Gastrocnemius medialis (tissue), 4 donors: ENCODE measurements around the gene GNG2. TPM values are rescaled to one million over a fixed set of nuclear protein-coding genes. Genes with fewer than 3 reads are reported as not detected.
A peak's percentile ranks its signal among the peaks of the same experiment; 100 is the strongest.

Experiments
- ATAC-seq, 2 donors: fragments of 150-250 bp; one replicate each; pipeline ENCODE4 v1.9.1; 2016
- DNase-seq, 2 donors: peaks; one replicate each; pipeline ENCODE4 v3.0.0-alpha.2; 2019
- H3K27ac ChIP-seq, 4 donors: fragments of 200-600 bp; sonication (generic); 1 replicate in 1 of 4; 2 replicates in 3 of 4; pipeline ENCODE4 v1.5.1; 2016 to 2018; ENCODE audit warnings: mild to moderate bottlenecking in 2 of 4, moderate library complexity in 1 of 4
- H3K27me3 ChIP-seq, 3 donors: fragments of 200-600 bp; sonication (generic) in 2 of 3; 1 replicate in 1 of 3; 2 replicates in 2 of 3; pipeline versions ENCODE4 v1.5.1 to v1.6.0; 2016 to 2019; ENCODE audit warnings: mild to moderate bottlenecking in 1 of 3, moderate library complexity in 1 of 3
- H3K36me3 ChIP-seq, 2 donors: fragments of 200-600 bp; sonication (generic) in 1 of 2; one replicate each; pipeline ENCODE4 v1.5.1; 2017 to 2018
- H3K4me1 ChIP-seq, 2 donors: fragments of 200-600 bp; sonication (generic) in 1 of 2; one replicate each; pipeline ENCODE4 v1.5.1; 2016 to 2017; ENCODE audit warnings: mild to moderate bottlenecking in 2 of 2
- H3K4me3 ChIP-seq, 4 donors: fragments of 200-600 bp; sonication (generic) in 3 of 4; 1 replicate in 1 of 4; 2 replicates in 3 of 4; pipeline ENCODE4 v1.5.1; 2016 to 2019; ENCODE audit warnings: mild to moderate bottlenecking in 2 of 4
- H3K9me3 ChIP-seq, 3 donors: fragments of 200-600 bp; sonication (generic) in 2 of 3; 1 replicate in 1 of 3; 2 replicates in 2 of 3; pipeline ENCODE4 v1.5.1; 2016 to 2019
- POLR2A ChIP-seq, 2 donors: fragments of 450-650 bp; IDR thresholded peaks; one replicate each; pipeline ENCODE4 v1.6.1; 2017; ENCODE audit warnings: antibody characterized with exemption in 2 of 2, mild to moderate bottlenecking in 2 of 2, moderate library complexity in 2 of 2
- in situ Hi-C, 4 donors: fragments of 200-750 bp; cut with MboI; loops; one replicate each; pipeline versions ENCODE4 v1.15.0 to v1.8.0; 2017; ENCODE audit warnings: low sequenced_read_pairs in 4 of 4
- intact Hi-C: fragments of 100-400 bp; cut with DNase I; formaldehyde crosslinking; loops from one replicate; pipeline ENCODE4 v1.15.1; 2023; ENCODE audit warnings: low total_unique reads
- total RNA-seq, 4 donors: library from RNA; depleted of rRNA; stranded (reverse); fragments of >200 nt; gene quantifications; one replicate each; pipeline versions ENCODE4 v1.1.0 to v1.2.3, GENCODE V29; 2016
- TF ChIP-seq, protein P1 (sequence below), 5 experiments: fragments of 450-650 bp in 3 of 5; fragments of 200-600 bp in 2 of 5; sonication (generic) in 2 of 5; IDR thresholded peaks in 4 of 5; conservative IDR thresholded peaks in 1 of 5; 1 replicate in 4 of 5; 2 replicates in 1 of 5; pipeline ENCODE4 v1.5.1; 2016 to 2019; ENCODE audit warnings: antibody characterized with exemption in 5 of 5, mild to moderate bottlenecking in 3 of 5, moderate library complexity in 3 of 5

The GNG2 gene
- total RNA-seq: 1 to 10 TPM in 3 of 4 donors, under 1 TPM in 1; 0.41 to 4.9 (median 2.2) TPM

DNA sequence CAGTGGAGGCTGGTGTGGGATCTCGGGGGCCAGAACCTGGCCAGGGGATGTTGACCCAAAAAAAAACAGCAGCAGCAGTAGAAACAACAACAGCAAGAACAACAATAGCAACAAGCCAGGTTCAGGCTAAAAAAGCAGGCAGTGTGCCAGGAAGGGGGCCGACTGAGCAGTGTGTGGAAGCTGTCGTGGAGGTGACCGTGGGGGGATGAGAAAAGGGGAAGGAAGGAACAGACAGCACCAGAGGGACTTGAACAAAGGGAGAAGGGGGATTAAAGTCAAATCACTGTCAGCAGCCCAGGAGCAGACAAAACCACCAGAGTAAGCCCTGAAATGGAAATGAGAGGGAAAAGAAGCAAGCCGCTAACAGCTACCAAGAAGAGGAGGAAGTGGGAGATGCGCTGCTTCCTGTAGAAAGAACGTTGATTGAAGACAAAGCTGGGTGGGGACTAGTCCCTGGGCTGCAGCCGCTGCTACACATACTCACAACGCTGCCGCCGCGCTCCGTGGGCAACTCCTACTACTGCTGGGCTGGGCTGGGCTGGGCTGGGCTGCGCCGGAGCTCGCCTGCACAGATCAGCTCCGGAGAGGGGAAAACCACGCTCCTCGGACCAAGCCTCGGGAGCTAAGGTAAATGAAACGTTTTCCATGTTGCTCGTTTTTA lies at the start of gene GNG2:
Gene GNG2 (plus strand): TSS at position 449 of the 661 bp plus-strand sequence. CDS start 90,067 bp downstream, outside the sequence.
- DNase-seq (peak; percentile 58 to 60), ATAC-seq (peak; percentile 50 to 78)
- H3K27ac ChIP-seq: peak within 1 kb of the TSS; percentile 5 to 36 (median 21)
- no peaks in the 10 kb centered on the region for H3K9me3 ChIP-seq
- H3K4me1 ChIP-seq: peaks cover 4 to 7% of the 10 kb centered on the region in 2 donors
- H3K27me3 ChIP-seq: peaks cover 0 to 3% (median 2%) of the 10 kb centered on the region in 3 donors
- in situ Hi-C loops (no loop called here), intact Hi-C loops (no loop called here)
- H3K36me3 ChIP-seq: no peaks in the 10 kb centered on the region
- TF ChIP-seq, protein P1, sequence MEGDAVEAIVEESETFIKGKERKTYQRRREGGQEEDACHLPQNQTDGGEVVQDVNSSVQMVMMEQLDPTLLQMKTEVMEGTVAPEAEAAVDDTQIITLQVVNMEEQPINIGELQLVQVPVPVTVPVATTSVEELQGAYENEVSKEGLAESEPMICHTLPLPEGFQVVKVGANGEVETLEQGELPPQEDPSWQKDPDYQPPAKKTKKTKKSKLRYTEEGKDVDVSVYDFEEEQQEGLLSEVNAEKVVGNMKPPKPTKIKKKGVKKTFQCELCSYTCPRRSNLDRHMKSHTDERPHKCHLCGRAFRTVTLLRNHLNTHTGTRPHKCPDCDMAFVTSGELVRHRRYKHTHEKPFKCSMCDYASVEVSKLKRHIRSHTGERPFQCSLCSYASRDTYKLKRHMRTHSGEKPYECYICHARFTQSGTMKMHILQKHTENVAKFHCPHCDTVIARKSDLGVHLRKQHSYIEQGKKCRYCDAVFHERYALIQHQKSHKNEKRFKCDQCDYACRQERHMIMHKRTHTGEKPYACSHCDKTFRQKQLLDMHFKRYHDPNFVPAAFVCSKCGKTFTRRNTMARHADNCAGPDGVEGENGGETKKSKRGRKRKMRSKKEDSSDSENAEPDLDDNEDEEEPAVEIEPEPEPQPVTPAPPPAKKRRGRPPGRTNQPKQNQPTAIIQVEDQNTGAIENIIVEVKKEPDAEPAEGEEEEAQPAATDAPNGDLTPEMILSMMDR (IDR thresholded peaks at IDR 0.05 in 4 of 5, conservative IDR thresholded peaks at IDR 0.05 in 1 of 5): no peak
- TF ChIP-seq POLR2A (IDR thresholded peaks at IDR 0.05): peak; percentile 32 to 52
- H3K4me3 ChIP-seq: peak within 1 kb of the TSS; percentile 33 to 64 (median 52)

DNA sequence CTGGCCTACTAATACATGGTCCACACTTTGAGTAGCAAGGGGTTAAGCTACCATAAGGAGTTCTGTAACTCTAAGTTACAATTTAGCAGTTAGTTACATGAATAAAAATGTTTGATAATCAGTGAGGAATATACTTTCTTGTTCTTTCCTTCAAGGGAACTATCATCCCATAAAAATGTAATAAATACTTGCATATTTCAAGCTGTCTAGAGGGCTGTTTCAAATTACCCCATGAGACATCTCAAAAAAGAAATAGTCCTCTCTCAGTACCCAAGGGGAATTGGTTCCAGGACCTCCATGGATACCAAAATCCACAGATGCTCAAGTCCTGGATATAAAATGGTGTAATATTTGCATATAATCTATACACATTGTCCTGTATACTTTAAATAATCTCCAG lies 48.7 kb upstream of the GNG2 start:
- in situ Hi-C loops (no loop called here), intact Hi-C loops (no loop called here)
- no peak for ATAC-seq
- H3K9me3 ChIP-seq: peaks cover 0 to 4% (median 0%) of the 10 kb centered on the region in 3 donors
- H3K27ac ChIP-seq: no peak overlapping the region
- no peak overlapping the region for H3K4me3 ChIP-seq
- no peaks in the 10 kb centered on the region for H3K36me3 ChIP-seq
- no peaks in the 10 kb centered on the region for H3K4me1 ChIP-seq
- TF ChIP-seq, protein P1 (IDR thresholded peaks at IDR 0.05 in 4 of 5, conservative IDR thresholded peaks at IDR 0.05 in 1 of 5): no peak
- TF ChIP-seq POLR2A (IDR thresholded peaks at IDR 0.05): no peak
- no peaks in the 10 kb centered on the region for H3K27me3 ChIP-seq
- DNase-seq: no peak

DNA sequence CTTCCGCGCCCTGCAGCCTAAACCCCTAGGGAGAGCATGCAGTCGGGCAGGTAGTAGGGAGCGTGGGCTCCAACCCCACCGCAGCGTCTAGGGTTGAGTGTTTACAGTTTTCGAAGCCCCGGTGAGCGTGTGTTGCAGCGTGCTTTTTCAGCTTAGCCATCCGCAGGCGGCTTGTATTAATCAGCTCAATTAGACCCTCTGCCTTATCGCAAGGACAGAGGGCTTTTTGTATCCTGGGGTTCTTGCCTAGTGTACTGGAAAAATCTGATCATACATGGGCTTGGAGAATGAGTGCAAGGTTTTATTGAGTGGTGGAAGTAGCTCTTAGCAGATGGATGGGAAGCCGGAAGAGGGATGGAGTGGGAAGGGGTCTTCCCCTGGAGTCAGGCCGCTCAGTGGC lies 44.4 kb upstream of the GNG2 start:
- Histone ChIP-seq H3K36me3 (no peaks in the 10 kb centered on the region), H3K4me3 (no peak overlapping the region), H3K27me3 (no peaks in the 10 kb centered on the region), H3K27ac (no peak overlapping the region), H3K4me1 (no peaks in the 10 kb centered on the region), H3K9me3 (no peaks in the 10 kb centered on the region)
- TF ChIP-seq, protein P1 (IDR thresholded peaks at IDR 0.05 in 4 of 5, conservative IDR thresholded peaks at IDR 0.05 in 1 of 5): no peak
- TF ChIP-seq POLR2A (IDR thresholded peaks at IDR 0.05): no peak
- DNase-seq (no peak), ATAC-seq (no peak)
- in situ Hi-C loops (no loop called here), intact Hi-C loops (no loop called here)

DNA sequence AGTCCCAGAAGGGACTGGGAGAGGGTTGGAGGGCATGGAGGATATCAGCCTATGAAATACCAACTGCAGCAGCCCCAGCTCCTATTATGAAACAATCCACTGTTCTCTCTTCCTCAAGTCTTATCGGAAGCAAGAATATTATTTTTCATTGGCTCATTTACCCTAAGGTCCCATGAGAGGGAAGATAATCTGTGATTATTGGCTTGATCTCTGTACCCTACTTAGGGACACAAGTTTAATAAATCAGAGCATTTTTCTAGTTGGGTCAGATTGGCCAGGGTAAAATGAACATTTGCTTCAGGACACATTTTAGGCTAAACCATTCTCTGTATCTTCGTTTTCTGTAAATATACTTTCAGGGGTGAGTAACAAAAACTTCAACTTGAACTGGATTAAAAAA lies 43.1 kb upstream of the GNG2 start:
- DNase-seq (no peak), ATAC-seq (no peak)
- Histone ChIP-seq H3K27me3 (no peaks in the 10 kb centered on the region), H3K9me3 (no peaks in the 10 kb centered on the region), H3K4me3 (no peak overlapping the region), H3K36me3 (no peaks in the 10 kb centered on the region), H3K4me1 (no peaks in the 10 kb centered on the region), H3K27ac (no peak overlapping the region)
- TF ChIP-seq, protein P1 (IDR thresholded peaks at IDR 0.05 in 4 of 5, conservative IDR thresholded peaks at IDR 0.05 in 1 of 5): no peak
- no peak for TF ChIP-seq POLR2A (IDR thresholded peaks at IDR 0.05)
- in situ Hi-C loops (no loop called here), intact Hi-C loops (no loop called here)
